Vagina (tissue), 2 donors: ENCODE measurements around the gene MIGA2.

Source experiments
- CTCF ChIP-seq, 3 experiments: fragments of 450-650 bp in 2 of 3; fragments of 200-600 bp in 1 of 3; sonication (generic) in 1 of 3; IDR thresholded peaks; one replicate each; pipeline ENCODE4 v1.5.1; 2017 to 2019; ENCODE audit warnings: antibody characterized with exemption in 3 of 3, mild to moderate bottlenecking in 2 of 3, moderate library complexity in 2 of 3
- POLR2A ChIP-seq, 2 donors: fragments of 450-650 bp; IDR thresholded peaks; one replicate each; pipeline ENCODE4 v1.6.1; 2017; ENCODE audit warnings: antibody characterized with exemption in 2 of 2, mild to moderate bottlenecking in 2 of 2, moderate library complexity in 2 of 2

- TF ChIP-seq POLR2A (IDR thresholded peaks at IDR 0.05): no peak
- no peak for TF ChIP-seq CTCF (IDR thresholded peaks at IDR 0.05)
Observed at GRCh38 chr9:129033216-129033615, 3.2 kb upstream of the MIGA2 start.
